K562 (cell line): ENCODE results near the gene TEX54. TPM values are rescaled to one million over a fixed set of nuclear protein-coding genes. Genes with fewer than 3 reads are reported as not detected.
A peak's percentile ranks its signal among the peaks of the same experiment; 100 is the strongest.

Source experiments
- ATF1 ChIP-seq, 2 experiments: fragments of 450-650 bp in 1 of 2; IDR thresholded peaks; 2 replicates each; pipeline ENCODE4 v1.6.1; 2016; ENCODE audit warnings: missing compliant biosample characterization in 1 of 2, missing genetic modification characterization in 1 of 2
- CBX1 ChIP-seq: sonication (generic); IDR thresholded peaks from 2 replicates; pipeline ENCODE4 v1.6.1; 2016; ENCODE audit warnings: antibody characterized with exemption, low read depth, mild to moderate bottlenecking
- CHD1 ChIP-seq: fragments of 200-600 bp; sonication (generic); IDR thresholded peaks from one replicate; pipeline ENCODE4 v1.6.1; 2012; ENCODE audit warnings: mild to moderate bottlenecking, moderate library complexity, low read length, inconsistent platforms
- CREM ChIP-seq: IDR thresholded peaks from 2 replicates; pipeline ENCODE4 v1.6.1; 2014; ENCODE audit warnings: antibody characterized with exemption, low read depth
- ETV6 ChIP-seq, 3 experiments: fragments of 150-350 bp in 1 of 3; sonication (generic) in 1 of 3; formaldehyde crosslinking in 1 of 3; IDR thresholded peaks; 2 replicates each; pipeline versions ENCODE4 v1.6.1 to v1.8.0; 2014 to 2022; ENCODE audit warnings: borderline replicate concordance in 2 of 3, low read depth in 2 of 3, antibody characterized with exemption in 1 of 3, low read length in 1 of 3, mild to moderate bottlenecking in 1 of 3, missing genetic modification reagents in 1 of 3
- MAZ ChIP-seq, 2 experiments: fragments of 450-650 bp in 1 of 2; sonication (generic) in 1 of 2; formaldehyde crosslinking; IDR thresholded peaks in 1 of 2; conservative IDR thresholded peaks in 1 of 2; 2 replicates each; pipeline versions ENCODE4 v1.4.0 to v1.5.0; 2020; ENCODE audit warnings: mild to moderate bottlenecking in 1 of 2, missing genetic modification reagents in 1 of 2
- MTA3 ChIP-seq: fragments of 450-650 bp; formaldehyde crosslinking; IDR thresholded peaks from 2 replicates; pipeline ENCODE4 v1.6.1; 2017; ENCODE audit warnings: mild to moderate bottlenecking, borderline replicate concordance
- SETDB1 ChIP-seq: IDR thresholded peaks from one replicate; pipeline ENCODE4 v1.6.1; 2012; ENCODE audit warnings: low read length, control low read depth, inconsistent platforms
- SIN3B ChIP-seq: fragments of 450-650 bp; IDR thresholded peaks from 2 replicates; pipeline ENCODE4 v1.6.1; 2017; ENCODE audit warnings: low read depth, mild to moderate bottlenecking, moderate library complexity
- TARDBP ChIP-seq: fragments of 450-650 bp; IDR thresholded peaks from 2 replicates; pipeline ENCODE4 v1.6.1; 2016
- TBL1XR1 ChIP-seq, 2 experiments: IDR thresholded peaks; 2 replicates each; pipeline ENCODE4 v1.6.1; 2012; ENCODE audit warnings: improper control_type of control experiment in 2 of 2, low read length in 2 of 2, mild to moderate bottlenecking in 1 of 2
- TBP ChIP-seq: optimal IDR thresholded peaks from 2 replicates; pipeline ENCODE3; 2011; ENCODE audit warnings: low read depth, low read length, improper control_type of control experiment
- ZBTB11 ChIP-seq, 3 experiments: fragments of 200-800 bp in 1 of 3; fragments of 250-450 bp in 1 of 3; fragments of 450-650 bp in 1 of 3; sonication (Bioruptor Pico) in 1 of 3; sonication (Bioruptor generic) in 1 of 3; formaldehyde crosslinking in 1 of 3; IDR thresholded peaks; 2 replicates each; pipeline versions ENCODE4 v1.6.1 to v1.8.0; 2016 to 2022; ENCODE audit warnings: mild to moderate bottlenecking in 2 of 3, missing genetic modification characterization in 2 of 3, missing compliant biosample characterization in 1 of 3, moderate library complexity in 1 of 3
- ZBTB43 ChIP-seq: sonication (generic); formaldehyde crosslinking; IDR thresholded peaks from 2 replicates; pipeline ENCODE4 v1.8.0; 2023; ENCODE audit warnings: mild to moderate bottlenecking, missing genetic modification reagents
- ZBTB5 ChIP-seq: fragments of 450-650 bp; IDR thresholded peaks from 2 replicates; pipeline ENCODE4 v1.6.1; 2017; ENCODE audit warnings: antibody characterized with exemption
- ZFPM2 ChIP-seq: fragments of 250-450 bp; sonication (Bioruptor Pico); IDR thresholded peaks from 2 replicates; pipeline ENCODE4 v1.5.1; 2022; ENCODE audit warnings: mild to moderate bottlenecking
- ZNF830 ChIP-seq: fragments of 250-450 bp; sonication (Bioruptor Pico); IDR thresholded peaks from 2 replicates; pipeline ENCODE4 v1.5.0; 2021; ENCODE audit warnings: mild to moderate bottlenecking
- polyA plus RNA-seq, 8 experiments: library from polyadenylated mRNA; depleted of rRNA in 4 of 8; stranded (reverse) in 5 of 8; unstranded in 3 of 8; fragments of >200 nt; fragmentation: Nextera tagmentation in 2 of 8; fragmentation: Illumina TruSeq in 1 of 8; extraction: Ambion mirVana in 2 of 8; extraction: Trizol in 1 of 8; gene quantifications; 2 replicates each; pipeline versions ENCODE4 v1.2.1 to v1.2.3, GENCODE V29; 2011 to 2014; ENCODE audit warnings: inconsistent platforms in 1 of 8, missing spikeins in 1 of 8
- total RNA-seq, 7 experiments: library from RNA; depleted of rRNA in 6 of 7; stranded (reverse); fragments of >200 nt in 6 of 7; fragmentation: Illumina TruSeq in 2 of 7; extraction: Trizol in 2 of 7; gene quantifications; 2 replicates each; pipeline versions ENCODE4 v1.2.1 to v1.2.3, GENCODE V29; 2011 to 2021; ENCODE audit warnings: low replicate concordance in 1 of 7

Gene TEX54
- total and polyA plus RNA-seq, 9 of the 15 experiments (the other 6 are each of a cell fraction or from before 2014, with no cell fraction given), result not detected

GRCh38 chr11:62786318-62787004 is 46.2 kb downstream of the TEX54 start (continued):
- 0 out of 2 replicates have a peak, but pooled peaks have one; percentile 42 for TF ChIP-seq ZBTB43
- TF ChIP-seq SETDB1, result no peak
- peak in 1 of 3 experiments; percentile 31; a peak in 1 of 6 replicates for TF ChIP-seq ZBTB11 (CRISPR knock-in tag; IDR thresholded peaks at IDR 0.05)
- TF ChIP-seq MAZ (CRISPR knock-in tag; conservative IDR thresholded peaks at IDR 0.05 in 1 of 2, IDR thresholded peaks at IDR 0.05 in 1 of 2), result peak in 1 of 2 experiments; percentile 48; a peak in 2 of 4 replicates
- 0 out of 2 replicates have a peak, but pooled peaks have one; percentile 11 for TF ChIP-seq TARDBP
- peak; percentile 90 for TF ChIP-seq CHD1
- TF ChIP-seq MTA3, result peak; percentile 11; the same call in 1 of the 2 replicates
- TF ChIP-seq ATF1 (CRISPR knock-in tag; IDR thresholded peaks at IDR 0.05), result no peak
- no peak for TF ChIP-seq ATF1 (tag; IDR thresholded peaks at IDR 0.05)
- TF ChIP-seq SIN3B, result 0 out of 2 replicates have a peak, but pooled peaks have one; percentile 33
- TF ChIP-seq ZFPM2, result no peak
- TF ChIP-seq ZNF830 (CRISPR knock-in tag), result 0 out of 2 replicates have a peak, but pooled peaks have one; percentile 12
- TF ChIP-seq CREM, result peak; percentile 69
- peak; percentile 47 for TF ChIP-seq TBP
- TF ChIP-seq TBL1XR1 (IDR thresholded peaks at IDR 0.05; ENCODE audit: low read length in 2 of 2), result 0 out of 4 replicates have a peak, but pooled peaks of 1 of the 2 experiments have one; percentile 47
- no peak for TF ChIP-seq ZBTB5
- no peak for TF ChIP-seq CBX1
- TF ChIP-seq ETV6 (IDR thresholded peaks at IDR 0.05; ENCODE audit: borderline replicate concordance in 1 of 2, low read depth in 2 of 2, low read length in 1 of 2), result no peak; a peak in 1 of 4 replicates
- no peak for TF ChIP-seq ETV6 (CRISPR knock-in tag; IDR thresholded peaks at IDR 0.05; ENCODE audit: borderline replicate concordance)
